ENCODE data around the gene ADAP2.

- TF ChIP-seq POLR2A (IDR thresholded peaks at IDR 0.05) (no peak), CTCF (IDR thresholded peaks at IDR 0.05) (no peak), EP300 (IDR thresholded peaks at IDR 0.05) (no peak)
Observed at GRCh38 chr17:30981531-30982519, 60.1 kb downstream of the ADAP2 start.
